ENCODE measurements around the gene JUP.

GRCh38 chr17:41812381-41813151, 26.1 kb upstream of the JUP start, which contains the start of gene FKBP10:
- TF ChIP-seq CTCF (conservative IDR thresholded peaks at IDR 0.05; ENCODE audit: low read length) = no peak
- TF ChIP-seq EZH2phosphoT487 (IDR thresholded peaks at IDR 0.05; ENCODE audit: borderline replicate concordance, low read depth, low read length) = no peak

Measured in OCI-LY7 (cell line).